GM19455 (cell line): ENCODE measurements around the gene UGT1A3.

Source experiments
- ATAC-seq: cut with Tn5 transposase; IDR thresholded peaks from one replicate; pipeline ENCODE4 v1.9.1; 2021; ENCODE audit not compliant: unreplicated experiment

UGT1A3 gene

GRCh38 chr2:233813236-233814055 is 84.6 kb downstream of the UGT1A3 start:
- no peak for ATAC-seq

GRCh38 chr2:233814056-233814835 is 85.4 kb downstream of the UGT1A3 start:
- no peak for ATAC-seq

GRCh38 chr2:233815861-233816260 is 87.0 kb downstream of the UGT1A3 start:
- no peak for ATAC-seq

- no peak for ATAC-seq
These were observed 87.5 kb downstream of the UGT1A3 start for GRCh38 chr2:233816334-233816733.

- no peak for ATAC-seq
These were observed 87.9 kb downstream of the UGT1A3 start for GRCh38 chr2:233816771-233817170.

GRCh38 chr2:233817361-233817911 is 88.6 kb downstream of the UGT1A3 start:
- ATAC-seq, result no peak

GRCh38 chr2:233817995-233818638 is 89.3 kb downstream of the UGT1A3 start:
- ATAC-seq, result no peak

GRCh38 chr2:233818639-233819621 is 90.1 kb downstream of the UGT1A3 start:
- ATAC-seq, result no peak

GRCh38 chr2:233819884-233820773 is 91.3 kb downstream of the UGT1A3 start:
- no peak for ATAC-seq

- no peak for ATAC-seq
These were observed 91.9 kb downstream of the UGT1A3 start for GRCh38 chr2:233820774-233821105.

GRCh38 chr2:233821196-233821595 is 92.4 kb downstream of the UGT1A3 start:
- ATAC-seq, result no peak

- ATAC-seq, result no peak
These were observed 92.9 kb downstream of the UGT1A3 start for GRCh38 chr2:233821709-233822100.

- ATAC-seq, result no peak
These were observed 93.4 kb downstream of the UGT1A3 start for GRCh38 chr2:233822101-233822771.
